Transverse colon (tissue), 4 donors: ENCODE measurements around the gene INPP5B.

ENCODE experiments used
- EP300 ChIP-seq: sonication (generic); formaldehyde crosslinking; IDR thresholded peaks from one replicate; pipeline ENCODE4 v1.6.1; 2017; ENCODE audit warnings: antibody characterized with exemption, low read depth
- POLR2A ChIP-seq: fragments of 450-650 bp; IDR thresholded peaks from one replicate; pipeline ENCODE4 v1.6.1; 2016; ENCODE audit warnings: antibody characterized with exemption, mild to moderate bottlenecking, moderate library complexity
- POLR2AphosphoS5 ChIP-seq, 3 donors: sonication (generic); formaldehyde crosslinking; IDR thresholded peaks; one replicate each; pipeline ENCODE4 v1.6.1; 2016; ENCODE audit warnings: antibody characterized with exemption in 3 of 3
- TF ChIP-seq, protein P1 (sequence below), 5 experiments: fragments of 200-600 bp in 3 of 5; fragments of 450-650 bp in 2 of 5; sonication (generic) in 3 of 5; IDR thresholded peaks; 1 replicate in 2 of 5; 2 replicates in 3 of 5; pipeline ENCODE4 v1.5.1; 2016 to 2017; ENCODE audit warnings: antibody characterized with exemption in 5 of 5, inconsistent platforms in 3 of 5, mild to moderate bottlenecking in 2 of 5, moderate library complexity in 1 of 5

DNA sequence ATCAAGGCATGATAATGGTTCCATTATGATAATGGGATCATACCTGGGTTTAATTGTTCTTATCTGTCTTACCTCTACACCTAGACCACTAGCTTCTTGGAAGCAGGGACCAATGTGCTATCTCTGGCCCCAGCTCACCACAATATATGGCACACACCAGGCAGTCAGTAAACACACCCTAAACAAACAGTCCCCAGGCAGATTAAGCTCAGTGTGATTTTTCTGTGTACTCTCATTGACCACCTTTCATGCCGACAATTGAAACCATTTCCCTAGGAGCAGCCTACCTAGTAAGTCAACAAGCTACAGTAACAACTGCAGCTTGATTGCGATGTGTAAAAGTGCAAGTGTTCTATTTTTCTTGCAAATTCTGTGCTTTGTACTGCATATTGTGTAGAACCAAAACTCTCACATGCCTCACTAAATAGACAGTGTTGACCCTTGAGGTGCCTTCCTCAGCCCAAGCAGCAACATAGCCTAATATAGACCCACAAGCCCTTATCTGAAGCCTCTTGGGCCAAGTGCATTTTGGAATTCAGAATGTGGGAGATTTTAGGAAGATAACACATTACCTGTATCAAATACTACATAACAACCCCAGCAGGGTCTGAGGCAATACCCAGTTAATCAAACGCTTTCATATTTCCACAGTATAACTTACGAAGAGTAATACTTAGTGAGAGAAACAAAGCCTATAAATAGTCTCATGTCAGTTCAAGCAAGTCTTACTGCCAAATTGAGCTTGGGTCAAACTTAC lies 32.0 kb downstream of the INPP5B start:
- TF ChIP-seq, protein P1, sequence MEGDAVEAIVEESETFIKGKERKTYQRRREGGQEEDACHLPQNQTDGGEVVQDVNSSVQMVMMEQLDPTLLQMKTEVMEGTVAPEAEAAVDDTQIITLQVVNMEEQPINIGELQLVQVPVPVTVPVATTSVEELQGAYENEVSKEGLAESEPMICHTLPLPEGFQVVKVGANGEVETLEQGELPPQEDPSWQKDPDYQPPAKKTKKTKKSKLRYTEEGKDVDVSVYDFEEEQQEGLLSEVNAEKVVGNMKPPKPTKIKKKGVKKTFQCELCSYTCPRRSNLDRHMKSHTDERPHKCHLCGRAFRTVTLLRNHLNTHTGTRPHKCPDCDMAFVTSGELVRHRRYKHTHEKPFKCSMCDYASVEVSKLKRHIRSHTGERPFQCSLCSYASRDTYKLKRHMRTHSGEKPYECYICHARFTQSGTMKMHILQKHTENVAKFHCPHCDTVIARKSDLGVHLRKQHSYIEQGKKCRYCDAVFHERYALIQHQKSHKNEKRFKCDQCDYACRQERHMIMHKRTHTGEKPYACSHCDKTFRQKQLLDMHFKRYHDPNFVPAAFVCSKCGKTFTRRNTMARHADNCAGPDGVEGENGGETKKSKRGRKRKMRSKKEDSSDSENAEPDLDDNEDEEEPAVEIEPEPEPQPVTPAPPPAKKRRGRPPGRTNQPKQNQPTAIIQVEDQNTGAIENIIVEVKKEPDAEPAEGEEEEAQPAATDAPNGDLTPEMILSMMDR (IDR thresholded peaks at IDR 0.05) = no peak
- TF ChIP-seq POLR2A = no peak
- TF ChIP-seq POLR2AphosphoS5 (IDR thresholded peaks at IDR 0.05) = no peak
- no peak for TF ChIP-seq EP300
